Memory B cell (primary cell): ENCODE results near the gene EHBP1.

Experiments used
- ATAC-seq: fragments of 150-1000 bp; cut with Tn5 transposase; 2 replicates; pipeline ENCODE4 v1.10.0; 2021; ENCODE audit warnings: low read depth, mild to moderate bottlenecking, moderate library complexity
- DNase-seq, 2 donors: peaks; one replicate each; pipeline ENCODE4 v3.0.0; 2022; ENCODE audit warnings: low spot score in 2 of 2
- H3K27ac Mint-ChIP-seq: one replicate; pipeline ENCODE4 v1.8.0; 2022; ENCODE audit warnings: mild to moderate bottlenecking, moderate library complexity, mixed read lengths
- H3K27me3 Mint-ChIP-seq: one replicate; pipeline ENCODE4 v1.8.0; 2022; ENCODE audit warnings: mixed read lengths
- H3K36me3 Mint-ChIP-seq: one replicate; pipeline ENCODE4 v1.8.0; 2022; ENCODE audit warnings: mild to moderate bottlenecking, mixed read lengths
- H3K4me1 Mint-ChIP-seq: one replicate; pipeline ENCODE4 v1.8.0; 2022; ENCODE audit warnings: mixed read lengths
- H3K4me3 Mint-ChIP-seq: one replicate; pipeline ENCODE4 v1.8.0; 2022; ENCODE audit warnings: mild to moderate bottlenecking, moderate library complexity, mixed read lengths
- H3K9me3 Mint-ChIP-seq: one replicate; pipeline ENCODE4 v1.8.0; 2022; ENCODE audit warnings: mixed read lengths

Gene EHBP1

DNA sequence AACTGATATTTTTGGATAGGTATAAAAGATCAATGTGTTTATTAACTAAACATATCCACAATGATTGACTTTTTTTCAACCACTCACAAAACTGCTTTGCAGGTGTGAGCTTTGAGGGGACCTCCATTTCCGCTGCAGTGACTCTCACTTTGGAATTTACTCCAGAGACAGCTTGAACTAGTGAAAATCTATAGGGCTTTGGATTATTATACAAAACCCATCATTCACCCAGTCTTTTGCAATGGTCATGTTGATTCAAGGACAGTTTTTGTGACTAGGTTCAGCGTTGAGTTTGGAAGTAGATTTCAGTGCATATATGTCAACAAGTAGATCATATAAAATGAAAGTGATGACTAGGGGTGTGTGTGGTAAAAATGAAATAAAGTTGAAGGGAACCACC lies 87.7 kb downstream of the EHBP1 start:
- H3K4me1 Mint-ChIP-seq: no peaks in the 10 kb centered on the region
- no peak overlapping the region for H3K27ac Mint-ChIP-seq

DNA sequence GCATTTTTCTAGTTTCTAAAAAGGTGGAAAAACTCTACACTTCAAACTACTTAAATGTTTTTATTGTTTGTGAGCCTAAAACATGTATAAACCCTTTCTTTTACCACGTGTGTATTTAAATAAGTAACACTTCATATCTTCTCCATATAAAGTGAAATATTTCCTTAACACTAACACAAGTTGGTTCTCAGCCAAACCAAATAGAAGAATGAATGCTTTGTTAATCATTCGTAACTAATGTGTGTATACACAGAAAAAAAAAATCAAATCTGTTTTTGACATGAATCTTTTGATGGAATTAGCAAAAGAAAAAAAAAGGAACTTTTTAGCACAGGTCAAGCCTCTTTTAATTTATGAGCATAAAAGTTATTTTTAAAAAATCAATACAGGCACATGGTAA lies 89.3 kb downstream of the EHBP1 start:
- no peak for DNase-seq
- H3K4me3 Mint-ChIP-seq: no peak overlapping the region
- H3K9me3 Mint-ChIP-seq: no peaks in the 10 kb centered on the region
- ATAC-seq: no peak
- H3K36me3 Mint-ChIP-seq: peaks cover 2% of the 10 kb centered on the region
- no peaks in the 10 kb centered on the region for H3K4me1 Mint-ChIP-seq
- H3K27me3 Mint-ChIP-seq: no peaks in the 10 kb centered on the region
- no peak overlapping the region for H3K27ac Mint-ChIP-seq

More for the DNA sequence above, 87.7 kb downstream of the EHBP1 start:
- Mint-ChIP-seq H3K36me3 (peaks cover 2% of the 10 kb centered on the region), H3K4me3 (no peak overlapping the region), H3K9me3 (no peaks in the 10 kb centered on the region), H3K27me3 (no peaks in the 10 kb centered on the region)
- no peak for DNase-seq
- ATAC-seq: no peak

DNA sequence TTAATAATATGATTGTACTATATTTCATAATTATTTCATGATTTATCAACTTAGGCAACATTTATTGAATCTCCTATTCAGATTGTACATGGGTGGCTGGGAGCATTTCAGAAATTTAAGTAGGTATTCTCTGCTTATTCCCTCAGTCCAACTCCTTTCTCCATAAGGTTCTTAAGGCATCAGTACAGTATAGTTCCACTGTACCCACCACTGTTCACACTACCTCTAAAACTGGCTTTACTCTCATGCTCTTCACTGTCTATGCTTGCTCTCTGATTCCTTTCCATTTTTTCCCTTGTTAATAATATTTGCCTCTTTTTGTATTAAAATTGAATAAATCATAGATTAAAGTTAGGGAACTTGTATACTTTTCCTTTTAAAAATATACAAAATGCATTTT lies 89.8 kb downstream of the EHBP1 start:
- Mint-ChIP-seq H3K36me3 (peaks cover 2% of the 10 kb centered on the region), H3K27me3 (no peaks in the 10 kb centered on the region), H3K4me3 (no peak overlapping the region), H3K27ac (no peak overlapping the region), H3K9me3 (no peaks in the 10 kb centered on the region), H3K4me1 (peaks cover 2% of the 10 kb centered on the region)
- DNase-seq: no peak
- ATAC-seq: no peak

DNA sequence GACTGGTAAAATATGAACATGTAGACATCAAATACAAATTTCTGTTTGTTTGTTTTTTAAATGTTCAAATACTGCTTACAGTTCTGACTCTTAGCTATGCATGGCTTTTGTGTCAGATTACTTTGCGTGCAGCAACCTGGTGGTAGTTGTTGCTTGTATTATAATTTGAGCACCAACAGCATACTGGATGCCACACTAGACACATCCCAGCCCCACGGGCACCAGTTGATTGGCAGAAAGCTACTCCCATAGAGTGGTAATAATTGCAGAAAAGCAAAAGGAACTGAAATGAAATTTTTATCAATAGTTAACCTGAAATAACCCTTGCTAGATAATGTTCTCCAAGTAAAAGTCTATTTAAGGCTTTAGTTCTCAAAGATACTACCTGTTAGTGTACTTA lies 91.6 kb downstream of the EHBP1 start:
- ATAC-seq: no peak
- H3K4me1 Mint-ChIP-seq: peaks cover 2% of the 10 kb centered on the region
- H3K9me3 Mint-ChIP-seq: no peaks in the 10 kb centered on the region
- no peak overlapping the region for H3K4me3 Mint-ChIP-seq
- DNase-seq: no peak
- no peaks in the 10 kb centered on the region for H3K27me3 Mint-ChIP-seq
- peaks cover 2% of the 10 kb centered on the region for H3K36me3 Mint-ChIP-seq
- H3K27ac Mint-ChIP-seq: no peak overlapping the region

DNA sequence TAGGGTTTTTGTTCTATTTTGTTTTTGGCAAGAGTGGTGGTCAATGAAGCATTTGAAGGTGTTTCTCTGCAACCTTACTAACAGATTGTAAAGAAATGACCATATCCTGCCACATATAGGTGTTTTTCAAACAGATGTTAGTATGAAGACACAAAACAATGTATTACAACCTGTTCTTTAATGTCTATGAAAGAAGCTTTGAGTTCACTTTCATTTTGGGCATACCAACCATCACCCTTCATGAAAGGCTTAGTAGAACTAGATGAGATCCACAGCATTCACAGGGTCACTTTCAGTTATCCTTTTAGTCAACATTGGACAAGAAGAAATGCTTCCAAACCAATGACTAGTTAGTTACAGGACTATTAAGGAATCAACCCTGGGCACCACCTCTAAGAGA lies 95.1 kb downstream of the EHBP1 start:
- Mint-ChIP-seq H3K4me1 (peaks cover 2% of the 10 kb centered on the region), H3K36me3 (peaks cover 6% of the 10 kb centered on the region), H3K9me3 (no peaks in the 10 kb centered on the region), H3K27me3 (no peaks in the 10 kb centered on the region), H3K4me3 (no peak overlapping the region), H3K27ac (no peak overlapping the region)
- DNase-seq (no peak), ATAC-seq (no peak)

DNA sequence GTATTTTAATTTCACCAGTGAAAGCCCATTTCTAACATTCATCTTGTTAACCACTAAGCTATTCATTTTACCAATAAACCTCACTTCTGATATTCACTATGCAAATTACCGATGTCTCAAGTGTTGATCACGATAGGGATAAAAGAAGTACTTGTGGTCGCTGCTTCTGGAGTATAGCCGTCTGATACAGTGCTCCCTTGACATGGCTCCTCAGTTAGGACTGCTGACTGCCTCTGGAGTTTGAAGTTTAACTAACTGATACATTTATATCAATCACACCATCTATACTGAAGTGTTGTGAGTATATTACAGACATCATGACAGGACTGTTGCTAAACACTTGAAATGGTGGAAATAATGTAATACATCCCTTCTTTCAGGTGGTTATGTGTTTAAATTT lies 95.6 kb downstream of the EHBP1 start:
- ATAC-seq (no peak), DNase-seq (no peak)
- Mint-ChIP-seq H3K9me3 (no peaks in the 10 kb centered on the region), H3K27me3 (no peaks in the 10 kb centered on the region), H3K4me3 (no peak overlapping the region), H3K27ac (no peak overlapping the region), H3K36me3 (peaks cover 10% of the 10 kb centered on the region), H3K4me1 (peaks cover 2% of the 10 kb centered on the region)

DNA sequence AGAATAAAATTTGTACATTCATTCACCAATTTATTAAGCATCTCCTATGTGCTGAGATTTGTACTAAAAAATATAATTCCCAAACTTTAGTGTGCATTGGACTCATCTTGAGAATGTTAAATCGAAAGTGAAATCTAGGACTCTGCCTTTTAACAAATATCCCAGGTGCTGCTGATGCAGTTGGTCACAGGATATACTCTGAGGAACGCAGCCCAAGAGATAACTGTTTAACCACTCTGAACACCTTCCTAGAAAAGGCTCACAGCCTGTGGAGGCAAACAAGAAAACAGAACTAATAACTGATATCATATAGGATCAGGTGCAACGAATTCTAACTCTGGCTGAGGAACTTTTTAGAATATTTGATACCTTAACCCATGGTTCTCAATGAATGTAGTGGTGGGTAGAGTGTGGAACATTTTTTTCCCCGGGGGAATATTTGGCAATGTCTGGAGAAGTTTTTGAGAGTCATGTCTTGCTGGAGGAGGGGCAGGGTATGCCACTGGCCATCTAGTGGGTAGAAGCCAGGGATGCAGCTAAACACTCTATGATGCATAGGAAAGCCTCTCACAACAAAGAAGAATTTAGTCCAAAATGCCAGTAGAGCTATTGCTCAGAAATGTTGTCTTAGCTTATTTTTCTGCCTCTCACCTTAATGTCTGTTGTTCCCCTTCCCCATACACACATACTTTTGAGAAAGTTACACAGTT lies 96.5 kb downstream of the EHBP1 start:
- peaks cover 2% of the 10 kb centered on the region for H3K4me1 Mint-ChIP-seq
- no peak for DNase-seq
- no peak overlapping the region for H3K4me3 Mint-ChIP-seq
- H3K9me3 Mint-ChIP-seq: peaks cover 1% of the 10 kb centered on the region
- no peak overlapping the region for H3K27ac Mint-ChIP-seq
- ATAC-seq: no peak
- H3K36me3 Mint-ChIP-seq: peaks cover 16% of the 10 kb centered on the region
- no peaks in the 10 kb centered on the region for H3K27me3 Mint-ChIP-seq

DNA sequence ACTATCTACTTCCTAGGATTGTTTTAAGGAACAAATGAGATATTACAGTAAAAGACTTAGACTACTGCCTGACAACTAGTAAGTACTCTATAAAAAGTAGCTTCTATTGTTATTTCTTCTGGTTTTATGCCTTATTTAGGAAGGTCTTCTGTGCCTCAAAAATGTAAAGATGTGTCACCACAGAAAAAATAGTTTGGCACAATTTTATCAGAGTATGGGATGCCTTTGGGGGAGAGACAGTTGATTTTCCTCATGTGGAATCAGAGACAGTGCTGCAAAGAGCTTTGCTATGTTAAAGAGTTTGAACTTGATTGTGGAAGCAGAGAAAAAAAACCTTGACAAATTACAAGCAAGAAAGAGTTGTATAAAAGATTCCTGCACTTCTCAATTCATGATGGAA lies 98.4 kb downstream of the EHBP1 start:
- Mint-ChIP-seq H3K27me3 (no peaks in the 10 kb centered on the region), H3K36me3 (peaks cover 21% of the 10 kb centered on the region), H3K27ac (no peak overlapping the region), H3K4me3 (no peak overlapping the region), H3K9me3 (peaks cover 5% of the 10 kb centered on the region), H3K4me1 (peaks cover 2% of the 10 kb centered on the region)
- DNase-seq: no peak
- ATAC-seq: no peak

DNA sequence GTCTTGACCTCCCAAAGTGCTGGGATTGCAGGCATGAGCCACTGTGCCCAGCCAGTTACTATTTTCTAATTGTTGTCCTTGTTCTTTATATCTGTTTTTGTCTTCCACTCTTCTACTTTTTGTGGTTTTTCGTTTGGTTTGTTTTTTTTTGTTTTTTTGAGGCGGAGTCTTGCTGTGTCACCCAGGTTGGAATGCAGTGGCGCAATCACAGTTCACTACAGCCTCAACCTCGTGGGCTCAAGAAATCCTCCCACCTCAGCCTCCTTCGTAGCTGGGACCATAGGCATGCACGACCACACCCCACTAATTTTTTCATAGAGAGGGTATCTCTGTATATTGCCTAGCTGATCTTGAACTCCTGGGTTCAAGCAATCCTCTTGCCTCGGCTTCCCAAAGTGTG lies 100.7 kb downstream of the EHBP1 start:
- H3K9me3 Mint-ChIP-seq: peaks cover 5% of the 10 kb centered on the region
- H3K4me1 Mint-ChIP-seq: peaks cover 4% of the 10 kb centered on the region
- H3K4me3 Mint-ChIP-seq: no peak overlapping the region
- DNase-seq (no peak), ATAC-seq (no peak)
- H3K27ac Mint-ChIP-seq: no peak overlapping the region
- no peaks in the 10 kb centered on the region for H3K27me3 Mint-ChIP-seq
- H3K36me3 Mint-ChIP-seq: peaks cover 21% of the 10 kb centered on the region

DNA sequence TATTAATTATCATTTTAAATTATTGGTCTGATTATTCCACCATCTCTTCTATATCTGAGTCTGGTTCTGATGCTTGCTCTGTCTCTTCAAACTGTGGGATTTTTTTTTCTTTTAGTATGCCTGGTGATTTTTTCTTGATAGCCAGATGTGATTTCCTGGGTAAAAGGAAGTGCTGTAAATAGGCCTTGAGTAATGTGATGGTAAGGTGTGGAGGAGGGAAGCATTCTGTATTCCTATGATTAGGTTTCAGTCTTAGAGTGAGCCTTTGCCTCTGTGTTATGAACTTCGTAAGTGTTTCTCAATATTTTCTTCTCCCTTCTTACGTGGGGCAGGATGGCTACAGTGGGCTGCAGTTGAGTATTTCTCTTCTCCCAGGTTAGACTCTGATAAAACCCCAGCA lies 103.0 kb downstream of the EHBP1 start:
- ATAC-seq: no peak
- Mint-ChIP-seq H3K36me3 (peaks cover 21% of the 10 kb centered on the region), H3K4me1 (peaks cover 4% of the 10 kb centered on the region)

DNA sequence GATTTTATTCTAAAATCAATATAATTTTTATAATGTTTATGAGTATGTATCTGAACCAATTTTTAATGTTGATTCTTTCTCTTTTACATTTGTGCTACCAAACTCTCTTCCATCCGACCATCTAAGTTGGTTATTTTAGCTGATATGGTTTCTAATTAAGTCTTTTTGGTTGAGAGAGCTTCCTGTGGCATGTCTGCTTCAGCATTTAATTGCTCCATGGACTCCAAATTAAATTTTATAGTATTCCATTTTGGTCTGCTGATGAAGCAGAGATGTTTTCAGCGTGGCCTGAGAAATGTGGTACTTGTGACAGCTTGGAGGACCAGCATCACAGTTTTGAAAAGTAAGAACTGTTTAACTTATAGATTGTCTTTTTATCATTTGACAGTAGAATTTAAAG lies 105.6 kb downstream of the EHBP1 start:
- Mint-ChIP-seq H3K36me3 (peaks cover 14% of the 10 kb centered on the region), H3K9me3 (peaks cover 5% of the 10 kb centered on the region), H3K4me1 (peaks cover 4% of the 10 kb centered on the region), H3K27ac (no peak overlapping the region), H3K27me3 (no peaks in the 10 kb centered on the region), H3K4me3 (no peak overlapping the region)
- ATAC-seq: no peak
- no peak for DNase-seq

More for the DNA sequence above, 103.0 kb downstream of the EHBP1 start:
- Mint-ChIP-seq H3K4me3 (no peak overlapping the region), H3K9me3 (peaks cover 5% of the 10 kb centered on the region), H3K27ac (no peak overlapping the region), H3K27me3 (no peaks in the 10 kb centered on the region)
- DNase-seq: no peak

DNA sequence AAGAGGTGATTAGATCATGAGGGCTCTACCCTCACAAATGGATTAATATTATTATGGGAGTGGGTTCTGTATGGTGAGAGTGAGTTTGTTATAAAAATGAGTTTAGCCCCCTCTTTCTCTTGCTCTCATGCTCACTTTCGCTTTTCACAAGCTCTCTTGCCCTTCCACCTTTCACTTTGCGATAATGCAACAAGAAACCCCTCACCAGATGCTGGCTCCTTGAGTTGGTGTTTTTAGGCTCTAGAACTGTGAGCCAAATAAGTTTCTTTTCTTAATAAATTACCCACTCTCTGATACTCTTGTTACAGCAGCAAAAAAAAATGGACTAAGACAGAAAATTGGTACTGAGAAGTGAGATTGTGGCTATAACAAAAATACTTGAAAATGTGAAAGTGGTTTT lies 106.5 kb downstream of the EHBP1 start:
- H3K4me3 Mint-ChIP-seq: no peak overlapping the region
- no peaks in the 10 kb centered on the region for H3K27me3 Mint-ChIP-seq
- H3K27ac Mint-ChIP-seq: no peak overlapping the region
- DNase-seq: no peak
- peaks cover 4% of the 10 kb centered on the region for H3K4me1 Mint-ChIP-seq
- H3K36me3 Mint-ChIP-seq: peaks cover 7% of the 10 kb centered on the region
- peaks cover 3% of the 10 kb centered on the region for H3K9me3 Mint-ChIP-seq
- ATAC-seq: no peak

DNA sequence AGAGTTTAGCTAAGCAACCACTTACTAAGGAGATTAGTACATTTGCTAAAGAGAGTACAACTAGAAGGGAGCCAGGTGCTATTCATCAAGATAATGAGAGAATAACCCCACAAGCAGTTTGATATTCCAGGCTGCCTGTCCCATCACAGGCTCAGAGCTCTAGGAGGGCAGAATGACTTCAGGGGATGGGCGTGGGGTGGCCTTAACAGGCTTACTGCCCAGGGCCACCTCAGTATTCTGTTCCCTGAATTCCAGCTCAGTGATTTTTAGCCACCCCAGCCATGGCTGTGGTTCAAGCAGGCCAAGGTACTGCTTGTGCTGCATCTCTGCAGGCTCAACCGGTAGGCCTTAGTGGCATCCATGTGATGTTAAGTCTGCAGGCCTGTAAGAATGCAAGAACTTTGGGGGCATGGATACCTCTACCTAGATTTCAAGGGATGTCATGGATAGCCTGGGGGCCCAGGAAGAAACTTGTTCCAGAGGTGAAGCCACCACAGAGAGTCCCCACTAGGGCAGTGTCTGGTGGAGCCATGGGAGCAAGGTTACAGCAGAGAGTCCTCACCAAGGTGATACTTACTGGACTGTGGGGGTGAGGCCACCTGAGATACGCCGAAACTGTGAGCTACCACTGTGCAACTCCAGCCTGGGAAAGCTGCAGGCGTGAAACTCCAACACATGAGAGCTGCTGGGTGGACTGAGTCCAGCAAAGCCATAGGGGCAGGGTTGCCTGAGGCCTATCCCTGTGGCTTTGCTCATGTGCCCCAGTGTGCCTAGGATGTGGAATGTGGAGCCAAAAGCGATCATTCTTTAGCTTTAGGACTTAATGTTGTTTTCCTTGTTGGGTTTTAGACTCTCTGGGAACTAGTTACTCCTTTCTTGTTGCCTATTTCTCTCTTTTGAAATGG lies 107.7 kb downstream of the EHBP1 start:
- ATAC-seq (no peak), DNase-seq (no peak)
- Mint-ChIP-seq H3K4me3 (no peak overlapping the region), H3K27ac (no peak overlapping the region), H3K9me3 (peaks cover 1% of the 10 kb centered on the region), H3K27me3 (no peaks in the 10 kb centered on the region), H3K36me3 (peaks cover 3% of the 10 kb centered on the region), H3K4me1 (peaks cover 4% of the 10 kb centered on the region)

DNA sequence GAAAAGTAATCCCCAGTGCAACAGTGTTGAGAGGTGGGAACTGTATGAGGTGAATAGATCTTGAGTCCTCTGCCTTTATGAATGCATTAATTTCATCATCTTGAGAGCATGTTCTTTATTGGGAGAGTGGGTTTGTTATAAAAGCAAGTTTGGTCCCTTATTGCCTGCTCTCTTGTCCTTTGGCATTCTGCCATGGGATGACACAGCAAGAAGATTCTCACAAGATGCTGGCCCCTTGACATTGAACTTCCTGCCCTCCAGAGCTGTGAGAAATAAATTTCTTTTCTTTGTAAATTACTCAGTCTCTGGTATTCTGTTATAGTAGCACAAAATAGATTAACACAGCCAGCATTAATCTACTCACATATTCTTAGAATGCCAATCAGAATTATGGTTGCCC lies 108.6 kb downstream of the EHBP1 start:
- Mint-ChIP-seq H3K27me3 (no peaks in the 10 kb centered on the region), H3K4me1 (peaks cover 4% of the 10 kb centered on the region), H3K36me3 (peaks cover 2% of the 10 kb centered on the region), H3K9me3 (no peaks in the 10 kb centered on the region), H3K27ac (no peak overlapping the region), H3K4me3 (no peak overlapping the region)
- ATAC-seq (no peak), DNase-seq (no peak)
